SU-DHL-6 (cell line): ENCODE data around the gene SUGCT.

Experiments
- H2AFZ ChIP-seq: fragments of 200-600 bp; sonication (generic); 2 replicates; pipeline ENCODE4 v1.6.1; 2014; ENCODE audit warnings: low read depth, mild to moderate bottlenecking, moderate library complexity, mixed read lengths, antibody characterized with exemption, low read length; ENCODE audit not compliant: severe bottlenecking
- H3F3A ChIP-seq: fragments of 200-600 bp; shearing (Covaris generic); 2 replicates; pipeline ENCODE4 v1.6.0; 2016; ENCODE audit warnings: antibody characterized with exemption, mild to moderate bottlenecking; ENCODE audit not compliant: insufficient read depth
- H3K27ac ChIP-seq: fragments of 200-600 bp; sonication (generic); 2 replicates; pipeline ENCODE4 v1.5.1; 2016; ENCODE audit warnings: low read depth, mild to moderate bottlenecking, low read length, moderate library complexity, mixed read lengths
- H3K27me3 ChIP-seq: fragments of 200-600 bp; sonication (generic), shearing (Covaris generic); 2 replicates; pipeline ENCODE4 v1.6.0; 2014; ENCODE audit warnings: mild to moderate bottlenecking, low read length
- H3K36me3 ChIP-seq: fragments of 200-600 bp; sonication (generic); 2 replicates; pipeline ENCODE4 v1.6.1; 2014; ENCODE audit warnings: mild to moderate bottlenecking, low read length, mixed read lengths
- H3K4me2 ChIP-seq: fragments of 300-600, 200-600 bp; shearing (Covaris generic), sonication (generic); 2 replicates; pipeline ENCODE4 v1.6.0; 2014; ENCODE audit warnings: low read length, low read depth, mild to moderate bottlenecking; ENCODE audit not compliant: poor library complexity, severe bottlenecking
- H3K4me3 ChIP-seq: fragments of 200-600 bp; sonication (generic); 2 replicates; pipeline ENCODE4 v1.5.1; 2014; ENCODE audit warnings: antibody characterized with exemption, low read length, mild to moderate bottlenecking, mixed read lengths; ENCODE audit not compliant: insufficient read depth, poor library complexity, severe bottlenecking
- H3K79me2 ChIP-seq: fragments of 200-600 bp; sonication (generic); 2 replicates; pipeline ENCODE4 v1.6.1; 2014; ENCODE audit warnings: mild to moderate bottlenecking, low read length, moderate library complexity; ENCODE audit not compliant: insufficient read depth
- H3K9ac ChIP-seq: fragments of 200-600 bp; sonication (generic); 2 replicates; pipeline ENCODE4 v1.7.0; 2014; ENCODE audit warnings: mild to moderate bottlenecking, low read length
- H3K9me2 ChIP-seq: fragments of 200-600 bp; sonication (generic); replicated peaks from 2 replicates; pipeline ENCODE4 v1.6.1; 2014; ENCODE audit warnings: low read length; ENCODE audit not compliant: insufficient read depth
- H3K9me3 ChIP-seq: fragments of 200-600 bp; sonication (generic); 2 replicates; pipeline ENCODE4 v1.6.1; 2014; ENCODE audit warnings: low read length, mixed read lengths; ENCODE audit not compliant: insufficient read depth
- H4K20me1 ChIP-seq: fragments of 200-600 bp; sonication (generic); 2 replicates; pipeline ENCODE4 v1.6.1; 2014; ENCODE audit warnings: low read depth, mild to moderate bottlenecking, antibody characterized with exemption, low read length, moderate library complexity, mixed read lengths
- EZH2phosphoT487 ChIP-seq: fragments of 200-600 bp; sonication (generic), shearing (Covaris generic); conservative IDR thresholded peaks from 2 replicates; pipeline ENCODE4 v1.6.1; 2018; ENCODE audit warnings: mild to moderate bottlenecking, antibody characterized with exemption, low read length, moderate library complexity, mixed read lengths
- TF ChIP-seq, protein P1 (sequence below): fragments of 200-600 bp; sonication (generic); IDR thresholded peaks from one replicate; pipeline ENCODE4 v1.5.1; 2017; ENCODE audit warnings: antibody characterized with exemption, mild to moderate bottlenecking, low read length, moderate library complexity; ENCODE audit not compliant: insufficient read depth, poor library complexity, severe bottlenecking

The SUGCT gene

DNA sequence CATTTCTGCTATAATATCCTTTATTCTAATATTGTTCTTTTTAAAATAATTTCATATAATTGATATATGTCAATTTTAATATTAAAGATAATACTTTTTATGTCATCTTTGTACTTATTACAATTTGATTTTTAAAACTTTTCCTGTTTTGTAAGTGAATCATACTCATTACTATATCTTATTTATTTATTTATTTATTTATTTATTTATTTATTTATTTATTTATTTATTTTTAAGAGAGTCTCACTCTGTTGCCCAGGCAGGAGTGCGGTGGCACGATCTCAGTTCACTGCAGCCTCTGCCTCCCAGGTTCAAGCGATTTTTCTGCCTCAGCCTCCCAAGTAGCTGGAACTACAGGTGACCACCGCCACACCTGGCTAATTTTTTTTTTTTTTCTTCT lies 215.3 kb downstream of the SUGCT start:
- Histone ChIP-seq H2AFZ (no peak overlapping the region), H3K9ac (no peak overlapping the region), H4K20me1 (no peaks in the 10 kb centered on the region), H3K9me3 (no peaks in the 10 kb centered on the region), H3F3A (no peaks in the 10 kb centered on the region), H3K27ac (no peak overlapping the region), H3K9me2 (no peaks in the 10 kb centered on the region), H3K4me3 (no peak overlapping the region), H3K27me3 (no peaks in the 10 kb centered on the region), H3K79me2 (no peaks in the 10 kb centered on the region), H3K4me2 (no peak overlapping the region), H3K36me3 (no peaks in the 10 kb centered on the region)
- no peak for TF ChIP-seq EZH2phosphoT487
- TF ChIP-seq, protein P1, sequence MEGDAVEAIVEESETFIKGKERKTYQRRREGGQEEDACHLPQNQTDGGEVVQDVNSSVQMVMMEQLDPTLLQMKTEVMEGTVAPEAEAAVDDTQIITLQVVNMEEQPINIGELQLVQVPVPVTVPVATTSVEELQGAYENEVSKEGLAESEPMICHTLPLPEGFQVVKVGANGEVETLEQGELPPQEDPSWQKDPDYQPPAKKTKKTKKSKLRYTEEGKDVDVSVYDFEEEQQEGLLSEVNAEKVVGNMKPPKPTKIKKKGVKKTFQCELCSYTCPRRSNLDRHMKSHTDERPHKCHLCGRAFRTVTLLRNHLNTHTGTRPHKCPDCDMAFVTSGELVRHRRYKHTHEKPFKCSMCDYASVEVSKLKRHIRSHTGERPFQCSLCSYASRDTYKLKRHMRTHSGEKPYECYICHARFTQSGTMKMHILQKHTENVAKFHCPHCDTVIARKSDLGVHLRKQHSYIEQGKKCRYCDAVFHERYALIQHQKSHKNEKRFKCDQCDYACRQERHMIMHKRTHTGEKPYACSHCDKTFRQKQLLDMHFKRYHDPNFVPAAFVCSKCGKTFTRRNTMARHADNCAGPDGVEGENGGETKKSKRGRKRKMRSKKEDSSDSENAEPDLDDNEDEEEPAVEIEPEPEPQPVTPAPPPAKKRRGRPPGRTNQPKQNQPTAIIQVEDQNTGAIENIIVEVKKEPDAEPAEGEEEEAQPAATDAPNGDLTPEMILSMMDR = no peak

DNA sequence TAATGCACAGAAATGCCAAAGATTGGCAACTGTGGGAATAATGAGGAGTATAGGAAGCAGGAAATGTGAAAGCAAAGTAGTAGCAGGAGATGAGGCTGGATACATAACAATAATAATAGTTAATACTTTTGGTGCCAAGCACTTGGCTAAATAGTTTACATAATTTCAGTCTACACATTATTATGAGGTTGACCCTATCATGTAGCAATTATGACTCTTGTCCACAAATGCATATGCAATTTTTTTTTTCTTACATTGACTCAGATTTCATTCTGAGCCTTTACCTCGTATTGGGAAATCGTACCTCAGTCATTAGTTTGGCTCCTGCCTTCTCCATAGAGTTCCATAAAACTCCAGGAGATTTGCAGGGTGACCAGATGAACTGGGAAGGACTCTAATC lies 219.9 kb downstream of the SUGCT start:
- TF ChIP-seq EZH2phosphoT487 = no peak
- TF ChIP-seq, protein P1 = no peak
- Histone ChIP-seq H3K4me3 (no peak overlapping the region), H3K9me3 (no peaks in the 10 kb centered on the region), H3K27ac (no peak overlapping the region), H4K20me1 (no peaks in the 10 kb centered on the region), H3K79me2 (no peaks in the 10 kb centered on the region), H2AFZ (no peak overlapping the region), H3K9ac (no peak overlapping the region), H3K4me2 (no peak overlapping the region), H3K9me2 (no peaks in the 10 kb centered on the region), H3K27me3 (no peaks in the 10 kb centered on the region), H3K36me3 (no peaks in the 10 kb centered on the region), H3F3A (no peaks in the 10 kb centered on the region)

DNA sequence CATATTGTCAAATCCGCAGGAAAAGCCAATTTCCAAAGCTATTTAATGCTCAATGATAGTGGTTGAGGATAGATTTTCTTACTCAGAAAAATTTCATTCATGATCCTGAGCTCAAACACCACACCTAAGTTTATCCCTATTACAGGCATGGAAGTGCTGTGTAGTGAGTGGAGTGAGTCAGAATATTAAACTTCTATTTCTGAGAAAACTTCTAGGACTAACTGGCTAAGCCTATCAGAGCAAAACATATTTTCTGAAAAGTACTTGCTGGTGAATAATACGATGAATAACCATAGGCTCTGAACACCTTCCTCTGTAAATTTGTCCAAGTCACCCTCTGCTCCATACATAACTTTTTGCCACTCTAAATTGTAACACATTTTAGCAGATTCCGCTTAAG lies 221.5 kb downstream of the SUGCT start:
- Histone ChIP-seq H3K9me3 (no peaks in the 10 kb centered on the region), H2AFZ (no peak overlapping the region), H3F3A (no peaks in the 10 kb centered on the region), H3K27ac (no peak overlapping the region), H3K9ac (no peak overlapping the region), H3K4me3 (no peak overlapping the region), H3K79me2 (no peaks in the 10 kb centered on the region), H3K27me3 (no peaks in the 10 kb centered on the region), H3K4me2 (no peak overlapping the region), H3K36me3 (no peaks in the 10 kb centered on the region), H4K20me1 (no peaks in the 10 kb centered on the region), H3K9me2 (no peaks in the 10 kb centered on the region)
- TF ChIP-seq EZH2phosphoT487 = no peak
- TF ChIP-seq, protein P1 = no peak
